ENCODE measurements around the gene ATAD3C.
"Not testable (repeated sequence)": the region's sequence is repeated elsewhere in the genome, so short reads cannot be mapped to it uniquely, and the experiment has no call there.

DNA sequence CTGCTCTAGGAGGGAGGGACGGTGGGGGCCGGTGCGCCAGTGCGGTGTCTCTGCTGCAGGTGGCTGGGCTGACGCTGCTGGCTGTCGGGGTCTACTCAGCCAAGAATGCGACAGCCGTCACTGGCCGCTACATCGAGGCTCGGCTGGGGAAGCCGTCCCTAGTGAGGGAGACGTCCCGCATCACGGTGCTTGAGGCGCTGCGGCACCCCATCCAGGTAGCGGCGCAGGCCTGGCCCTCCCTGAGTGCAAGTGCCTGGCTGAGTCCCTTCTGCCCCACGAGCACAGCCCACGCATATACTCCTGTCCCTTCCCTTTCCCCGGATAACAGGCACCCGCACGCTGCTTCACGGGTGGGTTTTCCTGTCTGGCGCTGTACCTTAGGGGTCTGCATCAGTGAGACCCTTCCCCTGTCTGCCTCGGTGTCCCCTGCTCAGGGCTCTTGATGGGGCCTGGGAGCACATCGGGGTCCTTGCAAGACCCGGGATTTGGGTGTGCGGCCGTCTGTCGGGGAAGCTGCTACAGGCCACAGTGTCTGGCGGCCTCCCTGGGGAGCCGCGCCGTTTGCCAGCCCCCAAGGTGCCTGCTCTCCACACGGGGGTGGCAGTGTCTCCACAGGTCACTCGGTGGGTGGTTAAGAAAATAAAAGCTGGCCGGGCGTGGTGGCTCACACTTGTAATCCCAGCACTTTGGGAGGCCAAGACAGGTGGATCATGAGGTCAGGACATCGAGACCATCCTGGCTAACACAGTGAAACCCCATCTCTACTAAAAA lies 5.0 kb downstream of the ATAD3C start:
- TF ChIP-seq EZH2 (IDR thresholded peaks at IDR 0.05; ENCODE audit: borderline replicate concordance, low read depth, low read length, severe bottlenecking); CTCF (IDR thresholded peaks at IDR 0.05; ENCODE audit: extremely low read depth in 1 of 2, insufficient read depth in 1 of 2, low read depth in 1 of 2, low read length in 2 of 2); POLR2A (IDR thresholded peaks at IDR 0.05; ENCODE audit: low read depth, low read length); POLR2AphosphoS5 (IDR thresholded peaks at IDR 0.05; ENCODE audit: insufficient read depth, low read depth, low read length): not testable (repeated sequence)

All from endothelial cell of umbilical vein (primary cell).